22Rv1 (cell line): ENCODE measurements around the gene GP5.

ENCODE experiments used
- ZFX ChIP-seq: fragments of 450-650 bp; IDR thresholded peaks from 2 replicates; pipeline ENCODE4 v1.6.1; 2017; ENCODE audit warnings: antibody characterized with exemption, borderline replicate concordance
- TF ChIP-seq, protein P1 (sequence below): fragments of 450-650 bp; IDR thresholded peaks from 2 replicates; pipeline ENCODE4 v1.5.1; 2017; ENCODE audit warnings: mild to moderate bottlenecking

DNA sequence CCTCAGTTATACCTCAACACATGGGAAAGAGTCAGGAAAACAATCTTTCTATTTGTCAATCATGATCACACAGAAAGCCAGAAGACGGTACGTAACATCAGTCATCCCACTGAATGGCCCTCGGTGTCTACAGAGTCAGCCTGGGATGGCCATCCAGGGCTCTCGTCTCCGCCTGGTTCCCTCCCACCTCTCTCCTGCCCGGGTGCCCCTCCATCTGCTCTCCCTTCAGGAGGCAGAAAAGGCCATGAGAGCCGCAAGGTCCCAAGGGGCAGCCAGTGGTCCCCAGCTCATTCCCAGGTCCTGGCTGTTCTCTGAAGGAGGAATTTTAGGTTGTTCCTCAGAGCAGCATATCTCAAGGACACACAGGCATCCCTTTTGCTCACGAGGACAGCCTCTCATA, 25.2 kb downstream of the GP5 start:
- TF ChIP-seq, protein P1, sequence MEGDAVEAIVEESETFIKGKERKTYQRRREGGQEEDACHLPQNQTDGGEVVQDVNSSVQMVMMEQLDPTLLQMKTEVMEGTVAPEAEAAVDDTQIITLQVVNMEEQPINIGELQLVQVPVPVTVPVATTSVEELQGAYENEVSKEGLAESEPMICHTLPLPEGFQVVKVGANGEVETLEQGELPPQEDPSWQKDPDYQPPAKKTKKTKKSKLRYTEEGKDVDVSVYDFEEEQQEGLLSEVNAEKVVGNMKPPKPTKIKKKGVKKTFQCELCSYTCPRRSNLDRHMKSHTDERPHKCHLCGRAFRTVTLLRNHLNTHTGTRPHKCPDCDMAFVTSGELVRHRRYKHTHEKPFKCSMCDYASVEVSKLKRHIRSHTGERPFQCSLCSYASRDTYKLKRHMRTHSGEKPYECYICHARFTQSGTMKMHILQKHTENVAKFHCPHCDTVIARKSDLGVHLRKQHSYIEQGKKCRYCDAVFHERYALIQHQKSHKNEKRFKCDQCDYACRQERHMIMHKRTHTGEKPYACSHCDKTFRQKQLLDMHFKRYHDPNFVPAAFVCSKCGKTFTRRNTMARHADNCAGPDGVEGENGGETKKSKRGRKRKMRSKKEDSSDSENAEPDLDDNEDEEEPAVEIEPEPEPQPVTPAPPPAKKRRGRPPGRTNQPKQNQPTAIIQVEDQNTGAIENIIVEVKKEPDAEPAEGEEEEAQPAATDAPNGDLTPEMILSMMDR = no peak
- TF ChIP-seq ZFX = no peak
